Prostate gland (tissue), 2 donors: ENCODE results near the gene CECR2. TPM values are rescaled to one million over a fixed set of nuclear protein-coding genes. Genes with fewer than 3 reads are reported as not detected.

Experiments used
- DNase-seq: peaks from one replicate; pipeline ENCODE4 v3.0.0-alpha.2; 2019; ENCODE audit warnings: low spot score
- H3K27ac ChIP-seq, 2 donors: fragments of 200-600 bp; sonication (generic); 2 replicates each; pipeline ENCODE4 v1.5.1; 2017 to 2019
- H3K27me3 ChIP-seq: fragments of 200-600 bp; sonication (generic); replicated peaks from 2 replicates; pipeline ENCODE4 v1.5.1; 2019; ENCODE audit not compliant: insufficient read depth
- H3K36me3 ChIP-seq, 2 donors: fragments of 200-600 bp; sonication (generic); 1 replicate in 1 of 2; 2 replicates in 1 of 2; pipeline versions ENCODE4 v1.5.1 to v1.8.1; 2017 to 2019
- H3K4me1 ChIP-seq: fragments of 200-600 bp; sonication (generic); replicated peaks from 2 replicates; pipeline ENCODE4 v1.5.1; 2019
- H3K4me3 ChIP-seq, 2 donors: fragments of 200-600 bp; sonication (generic); 2 replicates each; pipeline ENCODE4 v1.5.1; 2017 to 2019
- H3K9me3 ChIP-seq: fragments of 200-600 bp; sonication (generic); 2 replicates; pipeline ENCODE4 v1.5.1; 2017
- CTCF ChIP-seq, 4 experiments: fragments of 200-600 bp in 2 of 4; fragments of 450-650 bp in 2 of 4; sonication (generic) in 2 of 4; IDR thresholded peaks; 1 replicate in 3 of 4; 2 replicates in 1 of 4; pipeline ENCODE4 v1.5.1; 2016 to 2019; ENCODE audit warnings: antibody characterized with exemption in 4 of 4, mild to moderate bottlenecking in 2 of 4, moderate library complexity in 2 of 4
- POLR2A ChIP-seq: fragments of 450-650 bp; IDR thresholded peaks from one replicate; pipeline ENCODE4 v1.6.1; 2016; ENCODE audit warnings: antibody characterized with exemption, mild to moderate bottlenecking
- POLR2AphosphoS5 ChIP-seq: sonication (generic); formaldehyde crosslinking; IDR thresholded peaks from one replicate; pipeline ENCODE4 v1.6.1; 2017; ENCODE audit warnings: antibody characterized with exemption
- WGBS: methylation state at CpG from one replicate; pipeline ENCODE4 v1.1.5; 2018; 5-methylcytosine and 5-hydroxymethylcytosine counted together
- intact Hi-C: fragments of 100-400 bp; cut with DNase I; formaldehyde crosslinking; loops from one replicate; pipeline ENCODE4 v1.14.2; 2022
- total RNA-seq, 2 donors: library from RNA; depleted of rRNA; stranded (reverse); fragments of >200 nt; gene quantifications; one replicate each; pipeline ENCODE4 v1.1.0, GENCODE V29; 2016

CECR2 gene
- total RNA-seq, 2 donors from 2014 or later: 3.1 to 10.1 TPM

- no peak for DNase-seq
- H3K36me3 ChIP-seq: no peaks in the 10 kb centered on the region
- no peaks in the 10 kb centered on the region for H3K4me1 ChIP-seq
- no peak for TF ChIP-seq POLR2AphosphoS5
- TF ChIP-seq CTCF (IDR thresholded peaks at IDR 0.05): no peak
- TF ChIP-seq POLR2A: no peak
- intact Hi-C loops: no loop called here
- no peaks in the 10 kb centered on the region for H3K27me3 ChIP-seq
- H3K4me3 ChIP-seq: no peak overlapping the region
- no peaks in the 10 kb centered on the region for H3K9me3 ChIP-seq
- H3K27ac ChIP-seq: no peak overlapping the region
- 81% methylated on average over 12 of the region's 12 CpGs for WGBS
These were observed 106.3 kb downstream of the CECR2 start for GRCh38 chr22:17475318-17476230.

DNA sequence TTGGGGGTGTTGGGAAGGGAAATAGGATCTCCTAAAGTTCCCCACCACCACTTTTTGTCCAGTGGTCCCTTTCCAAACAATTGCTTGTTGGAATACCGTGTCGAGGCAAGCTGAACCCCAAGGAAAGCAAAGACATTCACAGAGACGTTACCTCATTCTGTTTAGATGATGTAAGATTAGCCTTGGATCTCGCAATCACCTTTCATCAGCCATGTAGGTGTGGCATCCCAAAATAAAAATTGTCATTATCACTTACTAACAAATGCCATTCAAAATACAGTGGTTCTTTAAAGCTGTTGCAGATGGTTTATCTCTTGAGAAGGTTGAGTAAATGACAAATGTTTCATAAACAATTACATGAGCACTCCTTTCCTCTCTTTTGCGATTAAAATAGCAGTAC, 107.6 kb downstream of the CECR2 start:
- Histone ChIP-seq H3K36me3 (no peaks in the 10 kb centered on the region), H3K27me3 (no peaks in the 10 kb centered on the region), H3K9me3 (no peaks in the 10 kb centered on the region), H3K4me1 (no peaks in the 10 kb centered on the region), H3K4me3 (no peak overlapping the region), H3K27ac (no peak overlapping the region)
- 64% methylated on average over 5 of the region's 5 CpGs for WGBS
- TF ChIP-seq POLR2AphosphoS5: no peak
- intact Hi-C loops: no loop called here
- no peak for DNase-seq

GRCh38 chr22:17477391-17477833, 108.2 kb downstream of the CECR2 start:
- Histone ChIP-seq H3K36me3 (no peaks in the 10 kb centered on the region), H3K4me3 (no peak overlapping the region)
- intact Hi-C loops: no loop called here

GRCh38 chr22:17479135-17479534, 109.9 kb downstream of the CECR2 start:
- H3K4me1 ChIP-seq: no peaks in the 10 kb centered on the region
- no peak overlapping the region for H3K4me3 ChIP-seq
- no peaks in the 10 kb centered on the region for H3K9me3 ChIP-seq
- 45% methylated on average over 2 of the region's 2 CpGs for WGBS
- H3K27ac ChIP-seq: no peak overlapping the region
- no peaks in the 10 kb centered on the region for H3K36me3 ChIP-seq
- DNase-seq: no peak
- no peak for TF ChIP-seq POLR2A
- TF ChIP-seq CTCF (IDR thresholded peaks at IDR 0.05): no peak
- TF ChIP-seq POLR2AphosphoS5: no peak
- intact Hi-C loops: no loop called here
- no peaks in the 10 kb centered on the region for H3K27me3 ChIP-seq

More at GRCh38 chr22:17477391-17477833, 108.2 kb downstream of the CECR2 start:
- no peak for TF ChIP-seq CTCF (IDR thresholded peaks at IDR 0.05)
- no peak for TF ChIP-seq POLR2AphosphoS5
- TF ChIP-seq POLR2A: no peak
- no peaks in the 10 kb centered on the region for H3K4me1 ChIP-seq
- no peaks in the 10 kb centered on the region for H3K27me3 ChIP-seq
- WGBS: 55% methylated on average over 14 of the region's 14 CpGs
- no peak for DNase-seq
- no peaks in the 10 kb centered on the region for H3K9me3 ChIP-seq
- no peak overlapping the region for H3K27ac ChIP-seq

GRCh38 chr22:17481424-17481823, 112.2 kb downstream of the CECR2 start:
- intact Hi-C loops: no loop called here
- no peak overlapping the region for H3K4me3 ChIP-seq
- H3K27me3 ChIP-seq: no peaks in the 10 kb centered on the region
- H3K27ac ChIP-seq: no peak overlapping the region
- no peaks in the 10 kb centered on the region for H3K9me3 ChIP-seq
- no peak for TF ChIP-seq POLR2A
- TF ChIP-seq POLR2AphosphoS5: no peak
- no peak for TF ChIP-seq CTCF (IDR thresholded peaks at IDR 0.05)
- no peak for DNase-seq
- no peaks in the 10 kb centered on the region for H3K4me1 ChIP-seq
- no peaks in the 10 kb centered on the region for H3K36me3 ChIP-seq
- WGBS: 76% methylated on average over 5 of the region's 5 CpGs
